Skeletal muscle tissue (tissue), 4 donors: Measurements from ENCODE around the gene LYRM1. TPM values are rescaled to one million over a fixed set of nuclear protein-coding genes. Genes with fewer than 3 reads are reported as not detected.
A peak's percentile ranks its signal among the peaks of the same experiment; 100 is the strongest.

ENCODE experiments used
- H3K27ac ChIP-seq: one replicate; pipeline ENCODE4 v1.7.0; 2013; ENCODE audit warnings: mild to moderate bottlenecking, low read depth, low read length, inconsistent platforms
- H3K27me3 ChIP-seq, 3 donors: one replicate each; pipeline ENCODE4 v1.7.0; 2013; ENCODE audit warnings: low read length in 3 of 3; ENCODE audit not compliant: control insufficient read depth in 3 of 3, insufficient read depth in 3 of 3
- H3K36me3 ChIP-seq, 3 donors: one replicate each; pipeline ENCODE4 v1.7.0; 2013; ENCODE audit warnings: low read length in 3 of 3; ENCODE audit not compliant: control insufficient read depth in 3 of 3, insufficient read depth in 3 of 3
- H3K4me1 ChIP-seq, 3 donors: one replicate each; pipeline ENCODE4 v1.7.0; 2013; ENCODE audit warnings: low read length in 3 of 3, mild to moderate bottlenecking in 3 of 3; ENCODE audit not compliant: control insufficient read depth in 3 of 3, insufficient read depth in 3 of 3
- H3K4me3 ChIP-seq, 3 donors: one replicate each; pipeline ENCODE4 v1.7.0; 2013; ENCODE audit warnings: low read length in 3 of 3
- H3K9ac ChIP-seq, 3 donors: one replicate each; pipeline ENCODE4 v1.7.0; 2013; ENCODE audit warnings: low read length in 3 of 3, mild to moderate bottlenecking in 3 of 3, moderate library complexity in 2 of 3, low read depth in 1 of 3
- H3K9me3 ChIP-seq, 3 donors: one replicate each; pipeline ENCODE4 v1.7.0; 2013; ENCODE audit warnings: low read length in 3 of 3; ENCODE audit not compliant: control insufficient read depth in 3 of 3
- total RNA-seq: library from RNA; depleted of rRNA; stranded (reverse); fragments of >200 nt; gene quantifications from one replicate; pipeline ENCODE4 v1.2.3, GENCODE V29; 2014
- donor health status: Osteomylitis.

Gene LYRM1
- total RNA-seq, 1 donor from 2014 or later = 23.5 TPM

DNA sequence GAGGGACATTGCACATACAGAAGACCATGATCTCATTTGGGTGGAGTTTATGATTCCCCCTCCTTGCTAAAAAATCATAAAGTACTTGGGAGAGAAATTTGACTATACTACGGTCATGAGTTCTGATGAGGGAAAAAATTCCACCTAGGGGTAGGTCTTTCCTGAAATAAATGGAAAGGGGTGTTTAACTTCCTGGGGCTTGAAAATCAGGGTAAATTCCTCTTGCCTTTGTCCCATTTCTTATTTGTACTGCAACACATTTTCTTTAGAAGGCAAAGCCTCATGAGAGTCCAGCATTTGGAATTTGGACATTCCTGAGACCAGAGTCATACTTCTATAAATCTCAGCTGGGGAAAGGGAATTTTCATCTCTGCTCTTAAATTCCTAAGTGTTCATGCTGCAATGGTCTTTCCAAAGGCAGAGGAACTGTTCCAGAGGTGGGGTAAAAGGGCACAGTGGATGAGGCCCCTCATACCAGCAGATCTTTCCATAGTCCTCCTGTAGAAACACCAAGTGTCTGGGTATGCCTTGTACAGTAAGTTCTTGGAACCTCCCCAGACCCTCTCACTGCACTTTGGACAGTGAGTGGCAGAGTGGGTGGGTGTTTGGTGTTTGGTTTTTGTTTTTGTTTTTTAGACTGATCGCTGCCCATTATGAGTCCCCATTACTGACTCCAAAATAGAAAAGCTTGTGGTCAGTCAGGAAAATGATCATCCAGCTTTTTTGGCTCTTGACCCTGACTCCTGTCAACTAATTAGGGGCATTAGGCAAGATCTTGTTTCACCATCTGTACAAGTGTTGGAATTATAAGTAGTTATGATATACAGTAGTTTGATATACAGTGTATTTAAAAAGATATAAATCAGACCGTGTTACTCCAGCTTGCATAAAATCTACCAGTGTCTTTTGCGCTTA is 6.0 kb downstream of the LYRM1 start:
- Histone ChIP-seq H3K9me3 (no peaks in the 10 kb centered on the region), H3K27me3 (no peaks in the 10 kb centered on the region), H3K4me1 (peaks cover 35 to 61% (median 55%) of the 10 kb centered on the region in 3 donors), H3K36me3 (peaks cover 0 to 1% (median 0%) of the 10 kb centered on the region in 3 donors), H3K9ac (peak overlapping the region in 2 of 3 donors; percentile 34 to 48), H3K27ac (peak overlapping the region; percentile 81), H3K4me3 (no peak overlapping the region)

DNA sequence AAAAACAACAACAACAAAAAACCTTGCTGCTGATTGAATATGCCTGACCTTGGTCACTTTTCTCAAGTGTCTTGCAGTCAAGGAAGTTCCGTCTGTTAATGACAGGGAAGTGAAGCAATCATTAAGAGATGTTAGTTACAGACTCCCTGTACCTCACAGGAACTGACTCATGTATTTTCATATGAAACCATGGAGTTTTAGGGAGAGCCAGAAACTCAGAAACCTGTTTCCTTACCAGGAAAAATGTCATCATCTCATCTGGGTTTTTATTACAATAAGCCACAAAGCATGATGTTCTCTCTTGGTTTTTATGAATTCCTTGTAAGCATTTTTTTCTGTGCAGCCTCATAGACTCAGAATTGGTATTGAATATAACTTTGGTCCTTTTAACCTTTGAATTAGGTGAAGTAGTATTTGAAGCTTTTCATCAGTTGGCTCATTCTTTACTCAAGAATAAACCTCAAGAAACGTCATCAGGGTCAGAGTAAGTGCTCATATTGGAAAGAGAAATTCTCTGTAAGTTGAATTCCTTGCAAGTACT is 10.3 kb downstream of the LYRM1 start:
- no peak overlapping the region for H3K9ac ChIP-seq
- H3K27me3 ChIP-seq = no peaks in the 10 kb centered on the region
- H3K4me3 ChIP-seq = no peak overlapping the region
- peak overlapping the region; percentile 54 for H3K27ac ChIP-seq
- H3K9me3 ChIP-seq = no peaks in the 10 kb centered on the region
- H3K4me1 ChIP-seq = peaks cover 20 to 26% (median 23%) of the 10 kb centered on the region in 3 donors
- H3K36me3 ChIP-seq = no peaks in the 10 kb centered on the region

DNA sequence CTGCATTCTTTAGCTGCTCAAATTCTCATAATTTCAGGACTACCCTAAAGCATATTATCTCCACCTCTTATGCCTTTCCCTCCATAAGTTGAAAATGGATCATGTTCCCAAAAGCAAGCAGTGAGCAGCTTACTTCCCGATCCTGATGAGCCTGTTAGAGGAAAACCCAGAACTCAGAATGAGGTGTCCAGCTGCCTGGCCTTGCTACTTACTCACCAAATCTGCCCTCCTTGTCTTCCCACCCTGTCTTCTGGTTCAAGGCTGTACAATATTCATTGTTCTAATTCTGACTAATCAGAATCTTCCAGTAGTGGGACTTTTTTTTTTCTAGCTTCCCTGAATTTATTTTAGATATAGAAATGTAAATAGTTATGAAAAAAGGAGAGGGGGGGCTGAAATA is 10.8 kb downstream of the LYRM1 start:
- Histone ChIP-seq H3K36me3 (no peaks in the 10 kb centered on the region), H3K27ac (peak overlapping the region; percentile 54), H3K4me1 (peaks cover 15 to 20% (median 18%) of the 10 kb centered on the region in 3 donors), H3K9ac (peak overlapping the region in 1 of 3 donors; percentile 2), H3K4me3 (no peak overlapping the region), H3K27me3 (no peaks in the 10 kb centered on the region), H3K9me3 (no peaks in the 10 kb centered on the region)

DNA sequence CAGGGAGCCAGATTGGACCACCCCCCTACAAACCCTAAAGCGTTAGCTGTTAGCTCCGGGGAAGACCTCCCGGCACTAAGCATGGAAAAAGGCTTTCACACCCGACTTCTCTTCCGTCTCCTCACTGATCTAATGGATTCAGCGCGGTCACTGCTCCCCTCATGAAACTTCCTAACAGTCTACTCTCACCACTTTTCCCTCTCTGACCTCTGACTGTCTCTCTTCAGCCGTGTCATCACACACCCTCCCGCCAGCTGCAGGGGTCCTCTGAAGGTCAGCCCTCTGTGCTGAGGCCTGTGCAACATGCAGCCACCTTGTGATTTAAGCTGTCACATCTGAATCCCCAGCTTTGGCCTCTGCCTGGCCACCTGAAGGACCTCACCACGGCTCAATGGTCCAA is 15.7 kb downstream of the LYRM1 start:
- Histone ChIP-seq H3K4me1 (peaks cover 5 to 12% (median 7%) of the 10 kb centered on the region in 3 donors), H3K4me3 (no peak overlapping the region), H3K9me3 (no peaks in the 10 kb centered on the region), H3K36me3 (peaks cover 0 to 3% (median 3%) of the 10 kb centered on the region in 3 donors), H3K27ac (no peak overlapping the region), H3K27me3 (no peaks in the 10 kb centered on the region), H3K9ac (no peak overlapping the region)

DNA sequence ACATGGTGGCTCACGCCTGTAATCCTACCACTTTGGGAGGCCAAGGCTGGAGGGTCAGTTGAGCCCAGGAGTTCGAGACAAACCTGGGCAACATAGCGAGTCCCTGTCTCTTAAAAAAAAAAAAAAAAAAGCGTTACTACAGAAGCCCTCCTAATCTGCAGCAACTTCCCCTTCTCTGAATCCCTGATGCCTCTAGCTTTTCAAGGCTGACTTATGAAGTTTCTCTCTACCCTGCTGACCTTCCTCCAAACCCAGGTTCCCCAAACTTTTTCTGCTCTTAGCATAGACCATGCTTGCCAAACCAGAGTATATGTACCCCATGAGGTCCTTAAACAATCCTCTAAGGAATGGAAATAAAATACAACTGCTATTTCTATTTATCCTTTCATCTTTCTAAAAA is 16.4 kb downstream of the LYRM1 start:
- H3K27ac ChIP-seq = no peak overlapping the region
- no peak overlapping the region for H3K9ac ChIP-seq
- H3K4me3 ChIP-seq = no peak overlapping the region
- H3K36me3 ChIP-seq = peaks cover 0 to 3% (median 3%) of the 10 kb centered on the region in 3 donors
- no peaks in the 10 kb centered on the region for H3K9me3 ChIP-seq
- H3K4me1 ChIP-seq = peaks cover 4 to 10% (median 7%) of the 10 kb centered on the region in 3 donors
- no peaks in the 10 kb centered on the region for H3K27me3 ChIP-seq

DNA sequence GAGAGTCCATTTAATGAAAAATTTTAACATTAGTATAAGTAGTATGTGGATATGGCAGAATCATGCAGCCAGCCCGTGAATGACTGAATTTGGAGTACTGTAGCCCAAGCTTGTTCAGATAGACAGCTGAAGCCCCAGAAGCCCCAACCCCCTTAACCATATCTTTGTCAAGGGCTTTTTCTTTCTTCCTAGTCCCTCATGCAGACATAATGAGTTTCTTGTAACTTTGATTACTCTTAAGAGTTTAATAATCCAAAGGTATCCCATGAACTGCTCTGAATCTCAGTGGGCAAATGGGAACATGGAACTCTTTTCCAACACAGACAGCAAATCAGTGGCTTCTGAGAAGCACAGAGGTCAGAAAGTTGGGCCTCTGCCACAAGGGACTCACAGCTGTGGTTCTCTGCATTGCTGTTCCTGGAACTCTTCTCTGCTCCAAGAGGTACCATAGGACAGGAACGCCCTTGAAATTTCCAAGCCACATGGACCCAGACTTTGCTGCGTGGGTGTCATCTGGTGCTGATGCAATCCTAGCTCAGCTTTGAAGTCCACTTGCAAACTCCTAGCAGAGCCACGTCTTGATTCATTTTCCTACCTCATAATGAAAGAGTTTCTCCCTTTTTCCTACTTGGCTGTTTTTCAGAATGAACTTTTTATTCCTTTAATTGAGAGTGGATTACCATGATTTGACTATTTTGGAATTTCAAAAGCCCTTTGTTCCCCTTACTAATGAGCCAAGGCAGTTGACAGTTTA is 18.1 kb downstream of the LYRM1 start:
- Histone ChIP-seq H3K27me3 (no peaks in the 10 kb centered on the region), H3K36me3 (peaks cover 0 to 6% (median 3%) of the 10 kb centered on the region in 3 donors), H3K4me3 (no peak overlapping the region), H3K9me3 (no peaks in the 10 kb centered on the region), H3K4me1 (peaks cover 4 to 7% (median 4%) of the 10 kb centered on the region in 3 donors), H3K9ac (peak overlapping the region in 1 of 3 donors; percentile 10), H3K27ac (no peak overlapping the region)

DNA sequence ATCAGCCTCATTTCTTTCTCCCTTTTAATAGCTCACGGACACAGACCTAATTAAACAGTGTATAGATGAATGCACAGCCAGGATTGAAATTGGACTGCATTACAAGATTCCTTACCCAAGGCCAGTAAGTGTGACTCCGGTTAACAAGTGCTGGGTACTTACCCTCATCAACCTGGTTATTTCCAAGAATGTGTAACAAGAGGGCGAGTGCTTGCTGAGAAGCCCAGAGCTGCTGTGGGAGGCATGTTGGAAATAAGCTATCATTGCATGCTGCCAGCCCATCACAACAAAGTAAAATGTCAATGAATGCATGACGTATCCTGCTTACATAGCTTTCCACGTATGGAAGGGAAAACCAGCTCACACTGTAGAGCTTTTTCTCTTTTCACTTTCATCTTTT is 19.5 kb downstream of the LYRM1 start:
- H3K4me3 ChIP-seq = no peak overlapping the region
- H3K4me1 ChIP-seq = peaks cover 4 to 7% (median 4%) of the 10 kb centered on the region in 3 donors
- H3K27me3 ChIP-seq = no peaks in the 10 kb centered on the region
- H3K27ac ChIP-seq = no peak overlapping the region
- peaks cover 0 to 7% (median 6%) of the 10 kb centered on the region in 3 donors for H3K36me3 ChIP-seq
- H3K9me3 ChIP-seq = no peaks in the 10 kb centered on the region
- H3K9ac ChIP-seq = no peak overlapping the region

DNA sequence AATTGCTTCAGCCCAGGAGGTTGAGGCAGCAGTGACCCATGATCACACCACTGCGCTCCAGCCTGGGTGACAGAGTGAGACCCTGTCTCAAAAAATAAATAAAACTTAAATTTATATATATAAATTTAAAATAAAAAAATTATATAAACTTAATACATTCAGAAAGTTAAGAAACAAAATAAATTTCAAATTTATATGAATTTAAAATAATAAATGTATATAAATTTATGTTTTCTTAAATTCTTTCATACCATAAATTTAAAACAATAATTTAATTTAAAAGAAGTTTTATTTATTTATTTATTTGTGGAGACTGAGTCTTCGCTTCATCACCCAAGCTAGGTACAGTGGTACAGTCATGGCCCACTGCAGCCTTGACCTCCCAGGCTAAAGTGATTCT is 20.2 kb downstream of the LYRM1 start:
- H3K27me3 ChIP-seq = no peaks in the 10 kb centered on the region
- no peak overlapping the region for H3K9ac ChIP-seq
- peaks cover 0 to 7% (median 6%) of the 10 kb centered on the region in 3 donors for H3K36me3 ChIP-seq
- no peak overlapping the region for H3K27ac ChIP-seq
- no peaks in the 10 kb centered on the region for H3K9me3 ChIP-seq
- H3K4me1 ChIP-seq = peaks cover 4 to 7% (median 4%) of the 10 kb centered on the region in 3 donors
- H3K4me3 ChIP-seq = no peak overlapping the region

DNA sequence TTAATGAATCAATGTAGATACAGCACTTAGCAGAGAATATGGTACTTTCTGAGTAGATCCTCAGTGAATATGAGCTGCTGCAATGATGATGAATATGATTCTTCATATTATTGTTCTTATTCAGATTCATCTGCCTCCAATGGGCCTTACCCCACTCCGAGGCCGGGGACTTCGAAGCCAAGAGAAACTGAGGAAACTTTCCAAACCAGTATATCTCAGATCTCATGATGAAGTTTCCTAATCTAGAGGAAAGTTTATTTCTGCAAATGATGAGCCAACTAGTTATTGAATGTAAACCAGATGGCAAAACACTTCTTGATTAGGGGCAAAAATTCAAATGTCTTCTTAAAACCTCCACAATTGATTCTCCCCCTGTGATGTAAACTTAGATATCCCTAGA is 23.3 kb downstream of the LYRM1 start:
- Histone ChIP-seq H3K4me1 (peaks cover under 1 to 4% (median 3%) of the 10 kb centered on the region in 3 donors), H3K9ac (no peak overlapping the region), H3K27me3 (no peaks in the 10 kb centered on the region), H3K9me3 (no peaks in the 10 kb centered on the region), H3K27ac (no peak overlapping the region), H3K36me3 (peaks cover 0 to 7% (median 6%) of the 10 kb centered on the region in 3 donors), H3K4me3 (no peak overlapping the region)
